CD4-positive, alpha-beta T cell (primary cell): Measurements from ENCODE around the gene SKAP1. TPM values are rescaled to one million over a fixed set of nuclear protein-coding genes. Genes with fewer than 3 reads are reported as not detected.

Experiments
- ATAC-seq: fragments of 200-7000 bp; cut with Tn5 transposase; one replicate; pipeline ENCODE4 v1.10.0; 2022; ENCODE audit warnings: mild to moderate bottlenecking; ENCODE audit not compliant: poor library complexity
- CTCF ChIA-PET: fragments of 350-600 bp; sonication (Branson Sonifier 250); formaldehyde crosslinking; loops from one replicate; lab custom pipeline; 2021; ENCODE audit warnings: antibody characterized with exemption, inconsistent platforms; lab: Charles Lee
- POLR2A ChIA-PET: fragments of 350-600 bp; sonication (Branson Sonifier 250); formaldehyde crosslinking; loops from one replicate; lab custom pipeline; 2021; ENCODE audit warnings: antibody characterized with exemption, inconsistent platforms; lab: Charles Lee
- DNase-seq, 14 experiments: peaks; one replicate each; pipeline ENCODE4 v3.0.0-alpha.2; 2013 to 2020; ENCODE audit warnings: mixed read lengths in 2 of 14
- H3K27ac ChIP-seq, 2 donors: one replicate each; pipeline versions ENCODE4 v1.5.1 to v1.7.0; 2013; ENCODE audit warnings: low read length in 2 of 2, low read depth in 1 of 2, mild to moderate bottlenecking in 1 of 2
- H3K27me3 ChIP-seq, 2 experiments: 1 replicate in 1 of 2; 2 replicates in 1 of 2; pipeline versions ENCODE4 v1.6.1 to v1.7.0; 2013; ENCODE audit warnings: low read length in 2 of 2, control low read depth in 1 of 2, mild to moderate bottlenecking in 1 of 2, moderate library complexity in 1 of 2; ENCODE audit not compliant: insufficient read depth in 2 of 2, control insufficient read depth in 1 of 2
- H3K36me3 ChIP-seq: one replicate; pipeline ENCODE4 v1.6.1; 2013; ENCODE audit warnings: low read length, control low read depth; ENCODE audit not compliant: insufficient read depth
- H3K4me1 ChIP-seq: one replicate; pipeline ENCODE4 v1.6.1; 2013; ENCODE audit warnings: low read length, control low read depth; ENCODE audit not compliant: insufficient read depth
- H3K4me3 ChIP-seq: one replicate; pipeline ENCODE4 v1.5.1; 2013; ENCODE audit warnings: mild to moderate bottlenecking, low read length, moderate library complexity
- H3K9me3 ChIP-seq, 2 experiments: 1 replicate in 1 of 2; 2 replicates in 1 of 2; pipeline versions ENCODE4 v1.6.1 to v1.7.0; 2013; ENCODE audit warnings: low read length in 2 of 2, mild to moderate bottlenecking in 2 of 2, control low read depth in 1 of 2, moderate library complexity in 1 of 2; ENCODE audit not compliant: control insufficient read depth in 1 of 2, insufficient read depth in 1 of 2
- H3K27ac Mint-ChIP-seq: one replicate; pipeline ENCODE4 v1.8.0; 2020; ENCODE audit warnings: mixed read lengths
- H3K27me3 Mint-ChIP-seq: one replicate; pipeline ENCODE4 v1.8.0; 2021; ENCODE audit warnings: mixed read lengths
- H3K36me3 Mint-ChIP-seq: one replicate; pipeline ENCODE4 v1.8.0; 2021; ENCODE audit warnings: low read depth, mixed read lengths
- H3K4me1 Mint-ChIP-seq: one replicate; pipeline ENCODE4 v1.8.0; 2021; ENCODE audit warnings: low read depth, mixed read lengths
- H3K4me3 Mint-ChIP-seq: one replicate; pipeline ENCODE4 v1.8.0; 2020; ENCODE audit warnings: mild to moderate bottlenecking, mixed read lengths
- H3K9me3 Mint-ChIP-seq: one replicate; pipeline ENCODE4 v1.8.0; 2020; ENCODE audit warnings: mixed read lengths
- intact Hi-C, 2 experiments: fragments of 100-400 bp; cut with DNase I in 1 of 2; cut with micrococcal nuclease in 1 of 2; formaldehyde crosslinking; loops; one replicate each; pipeline versions ENCODE4 v1.15.1 to v1.9.0; 2023 to 2025; cut with DNase I, micrococcal nuclease
- total RNA-seq, 174 experiments: library from RNA in 2 of 174; stranded (reverse) in 2 of 174; gene quantifications; one replicate each; pipeline ENCODE4 v1.2.3 and lab custom pipeline; 2021 to 2026
- TF ChIP-seq, protein P1 (sequence below): fragments of 200-600 bp; IDR thresholded peaks from one replicate; pipeline ENCODE4 v1.8.0; 2022; ENCODE audit warnings: antibody characterized with exemption, mild to moderate bottlenecking

The SKAP1 gene
- total RNA-seq, 2 experiments from 2014 or later, result 92.0 to 95.1 TPM

DNA sequence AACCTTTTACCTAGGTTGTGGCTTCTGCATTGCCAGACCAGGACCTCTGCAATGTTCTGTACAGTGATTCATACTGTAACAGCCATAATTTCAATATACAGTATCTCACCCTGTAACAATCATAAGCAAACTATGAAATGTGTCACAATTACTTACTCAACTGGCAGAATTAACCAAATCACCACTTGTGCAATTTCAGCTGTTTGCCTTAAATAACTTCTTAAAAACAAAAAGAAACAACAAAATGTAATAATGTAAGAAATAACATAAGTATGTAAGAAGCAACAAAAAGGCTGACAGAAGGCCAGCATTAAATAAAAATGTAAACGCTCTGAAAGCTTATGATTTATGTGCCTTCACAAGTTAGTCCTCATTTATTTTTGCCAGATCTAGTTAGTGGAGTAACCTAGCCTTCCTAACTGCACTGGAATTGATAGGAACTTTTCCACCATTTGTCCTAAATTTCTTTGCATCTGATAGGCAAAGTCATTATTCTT lies 96.9 kb downstream of the SKAP1 start:
- TF ChIP-seq, protein P1, sequence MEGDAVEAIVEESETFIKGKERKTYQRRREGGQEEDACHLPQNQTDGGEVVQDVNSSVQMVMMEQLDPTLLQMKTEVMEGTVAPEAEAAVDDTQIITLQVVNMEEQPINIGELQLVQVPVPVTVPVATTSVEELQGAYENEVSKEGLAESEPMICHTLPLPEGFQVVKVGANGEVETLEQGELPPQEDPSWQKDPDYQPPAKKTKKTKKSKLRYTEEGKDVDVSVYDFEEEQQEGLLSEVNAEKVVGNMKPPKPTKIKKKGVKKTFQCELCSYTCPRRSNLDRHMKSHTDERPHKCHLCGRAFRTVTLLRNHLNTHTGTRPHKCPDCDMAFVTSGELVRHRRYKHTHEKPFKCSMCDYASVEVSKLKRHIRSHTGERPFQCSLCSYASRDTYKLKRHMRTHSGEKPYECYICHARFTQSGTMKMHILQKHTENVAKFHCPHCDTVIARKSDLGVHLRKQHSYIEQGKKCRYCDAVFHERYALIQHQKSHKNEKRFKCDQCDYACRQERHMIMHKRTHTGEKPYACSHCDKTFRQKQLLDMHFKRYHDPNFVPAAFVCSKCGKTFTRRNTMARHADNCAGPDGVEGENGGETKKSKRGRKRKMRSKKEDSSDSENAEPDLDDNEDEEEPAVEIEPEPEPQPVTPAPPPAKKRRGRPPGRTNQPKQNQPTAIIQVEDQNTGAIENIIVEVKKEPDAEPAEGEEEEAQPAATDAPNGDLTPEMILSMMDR, result no peak
- Histone ChIP-seq H3K27me3 (no peaks in the 10 kb centered on the region), H3K27ac (no peak overlapping the region), H3K4me3 (no peak overlapping the region), H3K36me3 (peaks cover 19% of the 10 kb centered on the region), H3K4me1 (no peaks in the 10 kb centered on the region), H3K9me3 (no peaks in the 10 kb centered on the region)
- DNase-seq, result no peak
- no peaks in the 10 kb centered on the region for H3K27me3 Mint-ChIP-seq
- intact Hi-C loops, result loop anchor here in 1 of 2 experiments (10.0 kb wide), 1 partner anchor 308 kb away; no protein-coding TSS in a partner anchor
- no peak for ATAC-seq
- no peak overlapping the region for H3K4me3 Mint-ChIP-seq
- ChIA-PET CTCF (interaction anchor here (1.0 to 4.6 kb wide), 6 partner anchors 19 to 286 kb away, joined by 3 to 23 read pairs (median 8); partner anchors contain the start of gene HOXB5), POLR2A (interaction anchor here (1.4 kb wide), 1 partner anchor 254 kb away, joined by 6 read pairs; no protein-coding TSS in a partner anchor)
- H3K36me3 Mint-ChIP-seq, result peaks cover 36% of the 10 kb centered on the region
- no peaks in the 10 kb centered on the region for H3K9me3 Mint-ChIP-seq
- peaks cover 21% of the 10 kb centered on the region for H3K4me1 Mint-ChIP-seq
- H3K27ac Mint-ChIP-seq, result no peak overlapping the region

DNA sequence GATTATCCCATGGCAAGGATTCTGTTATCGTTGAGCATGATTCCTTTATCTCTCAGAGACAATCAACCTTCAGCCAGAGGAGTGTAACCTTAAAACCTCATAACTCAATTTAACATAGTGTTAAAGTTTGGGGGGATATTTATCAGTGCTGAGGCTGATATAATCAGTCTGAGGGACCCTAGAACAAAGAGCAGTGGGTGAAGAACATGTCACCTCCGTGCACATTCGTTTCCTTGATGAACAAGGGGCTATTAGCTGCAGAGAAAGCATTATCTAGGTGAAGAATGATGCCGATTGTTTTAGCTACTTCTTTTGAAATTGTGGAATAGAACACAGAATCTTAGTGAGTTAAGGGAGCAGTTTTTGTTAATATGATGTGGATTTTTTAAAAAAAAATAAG lies 99.1 kb downstream of the SKAP1 start:
- intact Hi-C loops, result loop anchor here in 1 of 2 experiments (10.0 kb wide), 1 partner anchor 306 kb away; no protein-coding TSS in a partner anchor
- peaks cover 18% of the 10 kb centered on the region for H3K4me1 Mint-ChIP-seq
- POLR2A ChIA-PET, result interaction anchor here (0.7 kb wide), 1 partner anchor 170 kb away, joined by 3 read pairs; no protein-coding TSS in a partner anchor

DNA sequence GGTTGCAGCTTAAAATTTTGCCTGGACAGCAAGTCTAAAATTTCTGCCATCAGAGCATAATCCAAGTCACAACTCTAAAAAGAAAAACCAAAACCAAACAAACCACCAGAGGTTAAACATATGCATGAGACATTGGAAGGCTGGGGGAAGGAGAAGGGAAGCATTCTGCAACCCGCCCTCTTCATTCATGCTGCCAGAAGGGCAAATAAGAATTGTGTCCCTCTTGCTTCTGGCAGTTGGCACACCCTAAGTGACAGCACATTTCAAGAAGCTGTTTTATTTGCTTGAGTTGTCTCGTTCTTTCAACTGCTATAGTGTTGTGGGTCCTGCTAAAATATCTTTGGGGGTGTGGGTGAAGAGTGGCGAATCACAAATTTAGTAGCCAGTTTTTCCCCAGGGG lies 99.6 kb downstream of the SKAP1 start:
- Histone ChIP-seq H3K9me3 (no peaks in the 10 kb centered on the region), H3K4me3 (no peak overlapping the region), H3K4me1 (no peaks in the 10 kb centered on the region), H3K27ac (no peak overlapping the region), H3K36me3 (peaks cover 22% of the 10 kb centered on the region), H3K27me3 (no peaks in the 10 kb centered on the region)
- POLR2A ChIA-PET, result interaction anchor here (0.7 kb wide), 1 partner anchor 171 kb away, joined by 3 read pairs; no protein-coding TSS in a partner anchor
- H3K9me3 Mint-ChIP-seq, result no peaks in the 10 kb centered on the region
- CTCF ChIA-PET, result interaction anchor here (1.3 to 1.5 kb wide), 2 partner anchors 22 to 306 kb away, joined by 3 to 4 read pairs; no protein-coding TSS in a partner anchor
- H3K4me3 Mint-ChIP-seq, result no peak overlapping the region
- intact Hi-C loops, result loop anchor here in 1 of 2 experiments (10.0 kb wide), 1 partner anchor 306 kb away; no protein-coding TSS in a partner anchor
- no peak for ATAC-seq
- peaks cover 15% of the 10 kb centered on the region for H3K4me1 Mint-ChIP-seq
- no peak overlapping the region for H3K27ac Mint-ChIP-seq
- TF ChIP-seq, protein P1, result no peak
- H3K36me3 Mint-ChIP-seq, result peaks cover 53% of the 10 kb centered on the region
- DNase-seq, result no peak
- no peaks in the 10 kb centered on the region for H3K27me3 Mint-ChIP-seq

More for the DNA sequence above, 99.1 kb downstream of the SKAP1 start:
- Histone ChIP-seq H3K9me3 (no peaks in the 10 kb centered on the region), H3K36me3 (peaks cover 17% of the 10 kb centered on the region), H3K27ac (no peak overlapping the region), H3K27me3 (no peaks in the 10 kb centered on the region), H3K4me1 (no peaks in the 10 kb centered on the region), H3K4me3 (no peak overlapping the region)
- Mint-ChIP-seq H3K27ac (no peak overlapping the region), H3K9me3 (no peaks in the 10 kb centered on the region), H3K27me3 (no peaks in the 10 kb centered on the region), H3K4me3 (no peak overlapping the region), H3K36me3 (peaks cover 50% of the 10 kb centered on the region)
- DNase-seq, result no peak
- TF ChIP-seq, protein P1, result no peak
- no peak for ATAC-seq
- CTCF ChIA-PET, result interaction anchor here (1.3 to 1.5 kb wide), 2 partner anchors 23 to 306 kb away, joined by 3 to 4 read pairs; no protein-coding TSS in a partner anchor
